Heart left ventricle (tissue), 16 donors: ENCODE measurements around the gene DAB2IP. TPM values are rescaled to one million over a fixed set of nuclear protein-coding genes. Genes with fewer than 3 reads are reported as not detected.

Experiments used
- ATAC-seq, 4 donors: fragments of 200-7000 bp; cut with Tn5 transposase; one replicate each; pipeline ENCODE4 v1.9.1; 2020 to 2022; ENCODE audit warnings: moderate library complexity in 4 of 4, mild to moderate bottlenecking in 3 of 4, moderate number of reproducible peaks in 1 of 4
- DNase-seq, 5 donors: peaks; one replicate each; pipeline ENCODE4 v3.0.0-alpha.2; 2020
- H3K27ac ChIP-seq, 12 donors: fragments of 200-600 bp; sonication (generic) in 4 of 12; one replicate each; pipeline versions ENCODE4 v1.5.0 to v1.8.0; 2016 to 2022; ENCODE audit warnings: mild to moderate bottlenecking in 2 of 12
- H3K27me3 ChIP-seq, 9 donors: fragments of 200-600 bp; sonication (generic) in 2 of 9; one replicate each; pipeline versions ENCODE4 v1.5.1 to v1.8.0; 2016 to 2022; ENCODE audit warnings: mild to moderate bottlenecking in 3 of 9
- H3K36me3 ChIP-seq, 9 donors: fragments of 200-600 bp; sonication (generic) in 2 of 9; one replicate each; pipeline versions ENCODE4 v1.5.0 to v1.8.0; 2018 to 2022; ENCODE audit warnings: mild to moderate bottlenecking in 2 of 9
- H3K4me1 ChIP-seq, 12 donors: fragments of 200-600 bp; sonication (generic) in 4 of 12; one replicate each; pipeline versions ENCODE4 v1.5.0 to v1.8.0; 2016 to 2022; ENCODE audit warnings: mild to moderate bottlenecking in 3 of 12
- H3K4me3 ChIP-seq, 12 donors: fragments of 200-600 bp; sonication (generic) in 4 of 12; one replicate each; pipeline versions ENCODE4 v1.5.0 to v1.8.0; 2017 to 2022; ENCODE audit warnings: mild to moderate bottlenecking in 9 of 12, moderate library complexity in 4 of 12
- H3K9me3 ChIP-seq, 12 donors: fragments of 200-600 bp; sonication (generic) in 4 of 12; one replicate each; pipeline versions ENCODE4 v1.5.0 to v1.8.0; 2016 to 2022; ENCODE audit warnings: mild to moderate bottlenecking in 1 of 12
- CTCF ChIP-seq, 12 donors: fragments of 200-600 bp; sonication (generic) in 4 of 12; IDR thresholded peaks; one replicate each; pipeline versions ENCODE4 v1.5.0 to v1.8.0; 2018 to 2022; ENCODE audit warnings: antibody characterized with exemption in 12 of 12, mild to moderate bottlenecking in 5 of 12
- POLR2A ChIP-seq, 2 donors: fragments of 450-650 bp; IDR thresholded peaks; one replicate each; pipeline ENCODE4 v1.6.1; 2017; ENCODE audit warnings: antibody characterized with exemption in 2 of 2, mild to moderate bottlenecking in 2 of 2, moderate library complexity in 2 of 2
- WGBS, 4 donors: extraction: QIAGEN DNeasy Blood & Tissue Kit in 2 of 4; methylation state at CpG; one replicate each; pipeline versions ENCODE4 v1.1.5 to v1.1.7; 2013 to 2018; 5-methylcytosine and 5-hydroxymethylcytosine counted together
- intact Hi-C, 10 donors: fragments of 100-400 bp; cut with DNase I; formaldehyde crosslinking; loops; one replicate each; pipeline versions ENCODE4 v1.11.1 to v1.14.2; 2022
- polyA plus RNA-seq, 2 donors: library from polyadenylated mRNA; stranded (reverse); fragments of 200-250 nt; gene quantifications; one replicate each; pipeline ENCODE4 v1.2.3, GENCODE V29; 2013
- total RNA-seq, 9 donors: library from RNA; depleted of rRNA in 2 of 9; stranded (reverse); fragments of >200 nt in 2 of 9; fragmentation: NEBNext Ultra II Directional in 3 of 9; extraction: Animal tissue kit (Norgen Biotek cat#: 25700) in 3 of 9; gene quantifications; one replicate each; pipeline versions ENCODE4 v1.1.0 to v1.2.4, GENCODE V29; 2016 to 2023
- donor health status: ischemic (EF 13 %, LVEDD 7.1; RV severe dilation, severe dysfunction).
- donor health status: healthy with polysubstance abuse.
- donor health status: DM: no; HTN: yes; CAD: no.
- donor health status: DM: no; HTN: no; CAD: no.
- donor health status: ischemic (EF 25% LVEDD 6.9; RV normal size, moderate dysfunction).
- donor health status: ischemic (EF 25% LVEDD 5.7; RV mildly dilated, moderate dysfunction).
- donor health status: healthy.
- donor health status: DM: yes; HTN: yes; CAD: no.
- donor health status: ischemic (EF 35%, LVEDD 5.7; RV mildly dilated, moderate dysfunction).
- donor health status: nonischemic (EF 11% LVEDD 7.7; RV severe dilation, severe dysfunction).
- donor health status: DM: yes; HTN: yes; CAD: no.
- donor health status: PGD.
- donor health status: ischemic (EF 29% LVEDD 5.4; RV normal size, mild dysfunction).
- donor health status: nonischemic (EF 23%, LVEDD 6.1; RV moderate dilation, normal function).

Gene DAB2IP
- total and polyA plus RNA-seq, 11 donors = 30.9 to 103 (median 52.6) TPM

DNA sequence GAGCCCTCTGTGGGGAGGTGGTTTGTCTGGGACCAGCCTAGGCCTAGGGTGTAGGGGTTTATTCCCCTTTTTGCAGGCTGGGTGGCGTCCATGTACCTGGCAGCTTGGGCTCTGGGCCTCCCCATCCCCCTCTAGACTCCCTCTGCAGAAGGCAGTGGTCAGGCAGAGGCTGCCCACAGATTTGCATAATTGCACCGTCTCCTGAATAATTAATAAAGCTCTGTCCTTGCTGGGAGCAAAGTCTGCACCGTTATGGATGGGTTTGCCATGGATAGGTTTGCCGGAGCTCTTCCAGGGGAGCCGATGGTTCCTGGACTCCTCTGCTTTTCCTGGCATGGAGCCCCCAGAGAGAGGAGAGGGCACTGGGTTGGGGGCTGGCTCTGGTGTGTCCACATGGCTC lies 60.4 kb downstream of the DAB2IP start:
- H3K36me3 ChIP-seq = peaks cover 0 to 5% (median 0%) of the 10 kb centered on the region in 9 donors
- peaks cover 0 to 95% (median 58%) of the 10 kb centered on the region in 12 donors for H3K4me1 ChIP-seq
- DNase-seq (no peak), ATAC-seq (no peak)
- intact Hi-C loops = loop anchor here in 1 of 10 donors (10.0 kb wide), 1 partner anchor 153 kb away; no protein-coding TSS in a partner anchor
- no peaks in the 10 kb centered on the region for H3K27me3 ChIP-seq
- H3K27ac ChIP-seq = no peak overlapping the region
- no peak overlapping the region for H3K4me3 ChIP-seq
- no peak for TF ChIP-seq CTCF (IDR thresholded peaks at IDR 0.05)
- TF ChIP-seq POLR2A (IDR thresholded peaks at IDR 0.05) = no peak
- 84 to 94% (median 89%) methylated on average over 2 to 5 of the region's 5 CpGs for WGBS, 4 donors
- no peaks in the 10 kb centered on the region for H3K9me3 ChIP-seq

GRCh38 chr9:121713400-121714070 lies 62.1 kb downstream of the DAB2IP start:
- ATAC-seq = no peak
- peaks cover 0 to 5% (median 0%) of the 10 kb centered on the region in 9 donors for H3K36me3 ChIP-seq
- no peaks in the 10 kb centered on the region for H3K9me3 ChIP-seq
- H3K4me3 ChIP-seq = no peak overlapping the region
- H3K4me1 ChIP-seq = peaks cover 0 to 98% (median 69%) of the 10 kb centered on the region in 12 donors
- intact Hi-C loops = loop anchor here in 1 of 10 donors (10.0 kb wide), 1 partner anchor 151 kb away; no protein-coding TSS in a partner anchor
- H3K27ac ChIP-seq = no peak overlapping the region
- no peak for TF ChIP-seq POLR2A (IDR thresholded peaks at IDR 0.05)
- no peak for TF ChIP-seq CTCF (IDR thresholded peaks at IDR 0.05)
- WGBS, 4 donors = 74 to 82% (median 76%) methylated on average over 5 to 6 of the region's 6 CpGs
- no peaks in the 10 kb centered on the region for H3K27me3 ChIP-seq
- DNase-seq = no peak

DNA sequence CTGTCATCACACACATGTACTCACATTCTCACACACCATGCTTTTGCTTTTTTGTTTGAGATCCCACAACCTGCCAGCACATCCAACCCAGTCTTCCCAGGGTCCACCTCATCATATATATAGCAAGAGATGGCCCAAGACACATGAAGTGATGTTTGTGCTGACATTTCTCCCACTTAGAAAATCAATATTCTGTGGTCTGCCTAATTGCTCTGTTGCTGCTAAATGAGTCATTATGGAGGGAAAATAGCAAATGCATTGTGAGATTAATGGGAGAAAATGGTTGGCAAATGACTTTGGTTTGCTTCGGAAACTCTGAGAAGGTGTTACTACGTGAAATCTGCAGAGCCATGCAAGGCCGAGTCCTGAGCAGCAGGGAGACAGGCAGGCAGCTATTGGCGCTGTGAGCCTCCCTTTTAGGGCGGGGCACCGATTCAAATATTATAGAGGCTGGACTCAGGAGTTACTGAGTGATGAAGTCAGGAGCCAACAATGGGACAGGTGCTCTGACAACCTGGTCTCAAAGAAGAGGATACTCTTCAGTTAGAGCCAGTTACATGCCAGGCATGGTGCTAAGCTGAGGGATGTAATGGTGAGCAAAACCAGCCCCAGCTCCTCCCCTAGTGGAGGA lies 62.8 kb downstream of the DAB2IP start:
- no peak for DNase-seq
- Histone ChIP-seq H3K4me1 (peaks cover 0 to 98% (median 73%) of the 10 kb centered on the region in 12 donors), H3K27ac (no peak overlapping the region), H3K27me3 (no peaks in the 10 kb centered on the region), H3K36me3 (peaks cover 0 to 5% (median 0%) of the 10 kb centered on the region in 9 donors), H3K9me3 (no peaks in the 10 kb centered on the region), H3K4me3 (no peak overlapping the region)
- TF ChIP-seq POLR2A (IDR thresholded peaks at IDR 0.05) (no peak), CTCF (IDR thresholded peaks at IDR 0.05) (no peak)
- intact Hi-C loops = loop anchor here in 1 of 10 donors (10.0 kb wide), 1 partner anchor 151 kb away; no protein-coding TSS in a partner anchor
- no peak for ATAC-seq
- 90 to 95% (median 92%) methylated on average over 6 of the region's 6 CpGs for WGBS, 4 donors

- DNase-seq (no peak), ATAC-seq (no peak)
- H3K27ac ChIP-seq = no peak overlapping the region
- H3K36me3 ChIP-seq = peaks cover 0 to 5% (median 0%) of the 10 kb centered on the region in 9 donors
- H3K27me3 ChIP-seq = no peaks in the 10 kb centered on the region
- H3K9me3 ChIP-seq = no peaks in the 10 kb centered on the region
- no peak for TF ChIP-seq POLR2A (IDR thresholded peaks at IDR 0.05)
- no peak for TF ChIP-seq CTCF (IDR thresholded peaks at IDR 0.05)
- no peak overlapping the region for H3K4me3 ChIP-seq
- WGBS, 4 donors = 69 to 78% (median 74%) methylated on average over 5 of the region's 5 CpGs
- intact Hi-C loops = loop anchor here in 1 of 10 donors (10.0 kb wide), 1 partner anchor 150 kb away; no protein-coding TSS in a partner anchor
- peaks cover 0 to 98% (median 74%) of the 10 kb centered on the region in 12 donors for H3K4me1 ChIP-seq
Measured at GRCh38 chr9:121714873-121715272, 63.4 kb downstream of the DAB2IP start.
